Endothelial cell of umbilical vein (primary cell): ENCODE results near the gene PLEKHA5. TPM values are rescaled to one million over a fixed set of nuclear protein-coding genes. Genes with fewer than 3 reads are reported as not detected.

Source experiments
- BruUV-seq: library from RNA; stranded (reverse); fragments of 400-500 nt; replicated peaks from 2 replicates; lab custom pipeline; 2021; lab: Mats Ljungman, UMichigan
- CTCF ChIA-PET: fragments of 300-600, 350-600 bp; sonication (Branson Sonifier 250); formaldehyde crosslinking; loops from one replicate; lab custom pipeline; 2021; ENCODE audit warnings: antibody characterized with exemption, inconsistent platforms; lab: Charles Lee
- POLR2A ChIA-PET: fragments of 300-600, 350-600 bp; sonication (Branson Sonifier 250); formaldehyde crosslinking; loops from one replicate; lab custom pipeline; 2021; ENCODE audit warnings: antibody characterized with exemption, inconsistent platforms; lab: Charles Lee
- DNase-seq: peaks from one replicate; pipeline ENCODE4 v3.0.0-alpha.2; 2011; ENCODE audit warnings: low read depth, low spot score
- FAIRE-seq: peaks from 2 replicates; lab custom pipeline; 2011; peaks lifted over from hg19 to GRCh38; lab: Jason Lieb, UNC
- H2AFZ ChIP-seq: 2 replicates; pipeline ENCODE4 v1.6.0; 2012; ENCODE audit warnings: low read depth, low read length, control low read depth, inconsistent platforms
- H3K27ac ChIP-seq: 2 replicates; pipeline ENCODE4 v1.5.1; 2011; ENCODE audit warnings: low read depth, mild to moderate bottlenecking, control low read depth, low read length, moderate library complexity; ENCODE audit not compliant: insufficient read depth
- H3K27me3 ChIP-seq, 2 experiments: 2 replicates each; pipeline versions ENCODE4 v1.6.0 to v1.6.1; 2011; ENCODE audit warnings: low read length in 2 of 2, mixed read lengths in 1 of 2; ENCODE audit not compliant: control insufficient read depth in 2 of 2, insufficient read depth in 2 of 2
- H3K36me3 ChIP-seq, 2 experiments: 2 replicates in 1 of 2; 3 replicates in 1 of 2; pipeline ENCODE4 v1.5.1; 2011; ENCODE audit warnings: low read length in 2 of 2, mild to moderate bottlenecking in 1 of 2, moderate library complexity in 1 of 2; ENCODE audit not compliant: control insufficient read depth in 2 of 2, insufficient read depth in 2 of 2; ENCODE audit errors: extremely low read depth in 1 of 2
- H3K4me1 ChIP-seq: 3 replicates; pipeline ENCODE4 v1.5.1; 2011; ENCODE audit warnings: mild to moderate bottlenecking, low read length; ENCODE audit not compliant: control insufficient read depth, insufficient read depth; ENCODE audit errors: extremely low read depth
- H3K4me2 ChIP-seq: 2 replicates; pipeline ENCODE4 v1.6.1; 2011; ENCODE audit warnings: low read length, control low read depth, mixed read lengths; ENCODE audit not compliant: insufficient read depth
- H3K4me3 ChIP-seq, 3 experiments: fragments of 200-600 bp in 1 of 3; sonication (generic), shearing (Covaris generic) in 1 of 3; replicated peaks in 1 of 3; 2 replicates each; pipeline ENCODE4 v1.5.1; 2011 to 2016; ENCODE audit warnings: control low read depth in 3 of 3, low read length in 3 of 3, mild to moderate bottlenecking in 2 of 3, inconsistent platforms in 1 of 3, low read depth in 1 of 3, moderate library complexity in 1 of 3; ENCODE audit not compliant: insufficient read depth in 1 of 3
- H3K79me2 ChIP-seq: 2 replicates; pipeline ENCODE4 v1.6.0; 2012; ENCODE audit warnings: low read length, inconsistent platforms; ENCODE audit not compliant: control insufficient read depth, insufficient read depth
- H3K9ac ChIP-seq: replicated peaks from 2 replicates; pipeline ENCODE3; 2011; ENCODE audit warnings: low read length, control low read depth; ENCODE audit not compliant: insufficient read depth; ENCODE audit errors: extremely low read depth
- H3K9me1 ChIP-seq: replicated peaks from 3 replicates; pipeline ENCODE4 v1.6.0; 2011; ENCODE audit warnings: mild to moderate bottlenecking, low read length; ENCODE audit not compliant: control insufficient read depth, insufficient read depth; ENCODE audit errors: extremely low read depth
- H3K9me3 ChIP-seq: replicated peaks from 2 replicates; pipeline ENCODE4 v1.5.1; 2012; ENCODE audit warnings: low read length, inconsistent platforms; ENCODE audit not compliant: control insufficient read depth, insufficient read depth
- H4K20me1 ChIP-seq: replicated peaks from 2 replicates; pipeline ENCODE3; 2011; ENCODE audit warnings: mild to moderate bottlenecking, low read length; ENCODE audit not compliant: control insufficient read depth, insufficient read depth; ENCODE audit errors: extremely low read depth
- EZH2 ChIP-seq: IDR thresholded peaks from 2 replicates; pipeline ENCODE4 v1.6.1; 2012; ENCODE audit warnings: borderline replicate concordance, low read depth, mild to moderate bottlenecking, moderate library complexity, low read length, inconsistent platforms; ENCODE audit not compliant: severe bottlenecking
- FOS ChIP-seq: IDR thresholded peaks from 2 replicates; pipeline ENCODE4 v1.6.1; 2011; ENCODE audit warnings: mild to moderate bottlenecking, low read length, moderate library complexity, borderline replicate concordance; ENCODE audit not compliant: insufficient read depth
- GATA2 ChIP-seq: IDR thresholded peaks from 2 replicates; pipeline ENCODE4 v1.7.0; 2011; ENCODE audit warnings: low read depth, mild to moderate bottlenecking, moderate library complexity, mixed read lengths, low read length; ENCODE audit not compliant: insufficient read length, insufficient read depth
- JUN ChIP-seq: IDR thresholded peaks from 2 replicates; pipeline ENCODE4 v1.6.1; 2011; ENCODE audit warnings: borderline replicate concordance, low read depth; ENCODE audit not compliant: insufficient read length, insufficient read depth
- MYC ChIP-seq: IDR thresholded peaks from one replicate; pipeline ENCODE4 v1.6.1; 2011; ENCODE audit warnings: mild to moderate bottlenecking, low read depth, low read length
- POLR2A ChIP-seq: IDR thresholded peaks from 2 replicates; pipeline ENCODE4 v1.6.1; 2012; ENCODE audit warnings: low read depth, mild to moderate bottlenecking, control low read depth, low read length
- POLR2AphosphoS5 ChIP-seq: IDR thresholded peaks from 2 replicates; pipeline ENCODE4 v1.6.1; 2012; ENCODE audit warnings: low read depth, mild to moderate bottlenecking, control low read depth, low read length, moderate library complexity; ENCODE audit not compliant: insufficient read depth
- dilution Hi-C: fragments of 300-500 bp; cut with MboI; formaldehyde crosslinking; loops from one replicate; pipeline ENCODE4 v1.15.0; 2019; ENCODE audit warnings: low sequenced_read_pairs; ENCODE audit not compliant: extremely low pct_ligation_motif_present
- intact Hi-C: fragments of 100-400 bp; cut with micrococcal nuclease; formaldehyde crosslinking; loops from one replicate; pipeline ENCODE4 v1.10.0; 2022
- polyA plus RNA-seq, 4 experiments: library from polyadenylated mRNA; depleted of rRNA in 3 of 4; stranded (reverse) in 3 of 4; unstranded in 1 of 4; fragments of >200 nt; gene quantifications; 2 replicates each; pipeline versions ENCODE4 v1.2.1 to v1.2.3, GENCODE V29; 2011 to 2012; ENCODE audit warnings: missing spikeins in 1 of 4
- total RNA-seq: library from RNA; stranded (reverse); gene quantifications from 2 replicates; pipeline ENCODE4 v1.2.3, GENCODE V29; 2021
- TF ChIP-seq, protein P1 (sequence below), 2 donors: IDR thresholded peaks; 1 replicate in 1 of 2; 2 replicates in 1 of 2; pipeline ENCODE4 v1.5.1; 2011; ENCODE audit warnings: low read length in 2 of 2, mild to moderate bottlenecking in 2 of 2, moderate library complexity in 2 of 2, control low read depth in 1 of 2, inconsistent platforms in 1 of 2, low read depth in 1 of 2; ENCODE audit not compliant: insufficient read depth in 1 of 2; ENCODE audit errors: extremely low read depth in 1 of 2
- TF ChIP-seq, protein P2 (sequence below): IDR thresholded peaks from 2 replicates; pipeline ENCODE4 v1.6.1; 2011; ENCODE audit not compliant: insufficient read depth, insufficient read length

PLEKHA5 gene
- total and polyA plus RNA-seq, 2 donors (not counting 3 experiments of a cell fraction or from before 2014, with no cell fraction given): 2.5 to 12.7 TPM

DNA sequence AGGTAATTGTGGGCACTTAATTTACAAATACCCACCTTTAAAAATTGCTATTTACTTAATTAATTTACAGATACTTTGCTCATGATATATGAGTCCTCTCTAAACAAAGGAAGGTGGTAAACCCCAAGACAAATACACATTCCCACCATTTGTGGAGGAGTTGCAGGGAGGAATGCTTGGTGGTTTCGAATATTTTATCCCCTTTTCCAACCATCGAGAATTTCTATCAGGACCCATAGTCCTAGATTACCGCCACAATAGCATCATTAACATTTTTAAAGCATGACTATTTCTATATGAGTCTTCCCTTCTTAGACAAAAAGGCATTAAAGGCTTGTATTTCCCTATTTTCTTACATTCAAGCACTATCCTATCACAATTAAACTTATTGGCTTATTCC is 34.2 kb upstream of the PLEKHA5 start:
- no peaks in the 10 kb centered on the region for H3K36me3 ChIP-seq
- no peaks in the 10 kb centered on the region for H3K4me1 ChIP-seq
- H2AFZ ChIP-seq: no peak overlapping the region
- no peak for DNase-seq
- no TSS peak for BruUV-seq
- no peak overlapping the region for H3K4me2 ChIP-seq
- no peak overlapping the region for H3K4me3 ChIP-seq
- H3K9me3 ChIP-seq: no peaks in the 10 kb centered on the region
- dilution Hi-C loops (no loop called here), intact Hi-C loops (no loop called here)
- H4K20me1 ChIP-seq: no peaks in the 10 kb centered on the region
- TF ChIP-seq FOS (no peak), EZH2 (no peak), POLR2AphosphoS5 (no peak), POLR2A (no peak), GATA2 (no peak), MYC (no peak), JUN (no peak)
- TF ChIP-seq, protein P1, sequence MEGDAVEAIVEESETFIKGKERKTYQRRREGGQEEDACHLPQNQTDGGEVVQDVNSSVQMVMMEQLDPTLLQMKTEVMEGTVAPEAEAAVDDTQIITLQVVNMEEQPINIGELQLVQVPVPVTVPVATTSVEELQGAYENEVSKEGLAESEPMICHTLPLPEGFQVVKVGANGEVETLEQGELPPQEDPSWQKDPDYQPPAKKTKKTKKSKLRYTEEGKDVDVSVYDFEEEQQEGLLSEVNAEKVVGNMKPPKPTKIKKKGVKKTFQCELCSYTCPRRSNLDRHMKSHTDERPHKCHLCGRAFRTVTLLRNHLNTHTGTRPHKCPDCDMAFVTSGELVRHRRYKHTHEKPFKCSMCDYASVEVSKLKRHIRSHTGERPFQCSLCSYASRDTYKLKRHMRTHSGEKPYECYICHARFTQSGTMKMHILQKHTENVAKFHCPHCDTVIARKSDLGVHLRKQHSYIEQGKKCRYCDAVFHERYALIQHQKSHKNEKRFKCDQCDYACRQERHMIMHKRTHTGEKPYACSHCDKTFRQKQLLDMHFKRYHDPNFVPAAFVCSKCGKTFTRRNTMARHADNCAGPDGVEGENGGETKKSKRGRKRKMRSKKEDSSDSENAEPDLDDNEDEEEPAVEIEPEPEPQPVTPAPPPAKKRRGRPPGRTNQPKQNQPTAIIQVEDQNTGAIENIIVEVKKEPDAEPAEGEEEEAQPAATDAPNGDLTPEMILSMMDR (IDR thresholded peaks at IDR 0.05; ENCODE audit: extremely low read depth in 1 of 2, insufficient read depth in 1 of 2, low read depth in 1 of 2, low read length in 2 of 2): no peak
- TF ChIP-seq, protein P2, sequence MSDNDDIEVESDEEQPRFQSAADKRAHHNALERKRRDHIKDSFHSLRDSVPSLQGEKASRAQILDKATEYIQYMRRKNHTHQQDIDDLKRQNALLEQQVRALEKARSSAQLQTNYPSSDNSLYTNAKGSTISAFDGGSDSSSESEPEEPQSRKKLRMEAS: no peak
- CTCF ChIA-PET: no interaction called here
- H3K27me3 ChIP-seq: no peaks in the 10 kb centered on the region
- H3K79me2 ChIP-seq: no peaks in the 10 kb centered on the region
- no peak overlapping the region for H3K9ac ChIP-seq
- POLR2A ChIA-PET: no interaction called here
- no peak overlapping the region for H3K27ac ChIP-seq
- FAIRE-seq: no peak
- no peaks in the 10 kb centered on the region for H3K9me1 ChIP-seq
